B cell (primary cell): ENCODE results near the gene GCNA.

ENCODE experiments used
- EZH2 ChIP-seq: IDR thresholded peaks from 2 replicates; pipeline ENCODE4 v1.6.1; 2012; ENCODE audit warnings: borderline replicate concordance, low read depth, mild to moderate bottlenecking, moderate library complexity, low read length; ENCODE audit not compliant: insufficient read depth, poor library complexity, severe bottlenecking
- TF ChIP-seq, protein P1 (sequence below): fragments of 200-600 bp; IDR thresholded peaks from one replicate; pipeline ENCODE4 v1.8.0; 2022; ENCODE audit warnings: antibody characterized with exemption, mild to moderate bottlenecking

DNA sequence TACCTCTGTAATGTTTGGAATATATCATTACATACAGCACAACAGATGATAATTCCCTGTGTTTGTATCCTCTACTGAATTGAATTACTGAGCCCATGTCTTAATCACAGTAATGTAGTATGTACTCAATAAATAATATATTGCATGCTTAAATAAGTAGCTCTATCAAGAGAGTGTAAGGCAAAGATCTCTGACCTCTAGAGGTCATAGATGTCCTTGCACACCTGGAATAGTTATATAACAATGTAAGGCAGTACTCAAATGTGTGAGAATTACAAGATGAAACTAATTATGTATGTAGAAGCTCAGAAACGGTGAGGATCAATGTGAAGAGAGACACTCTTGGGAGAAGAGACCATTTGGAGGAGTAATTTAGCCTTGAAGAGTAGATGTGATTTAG is 14.3 kb upstream of the GCNA start:
- TF ChIP-seq, protein P1, sequence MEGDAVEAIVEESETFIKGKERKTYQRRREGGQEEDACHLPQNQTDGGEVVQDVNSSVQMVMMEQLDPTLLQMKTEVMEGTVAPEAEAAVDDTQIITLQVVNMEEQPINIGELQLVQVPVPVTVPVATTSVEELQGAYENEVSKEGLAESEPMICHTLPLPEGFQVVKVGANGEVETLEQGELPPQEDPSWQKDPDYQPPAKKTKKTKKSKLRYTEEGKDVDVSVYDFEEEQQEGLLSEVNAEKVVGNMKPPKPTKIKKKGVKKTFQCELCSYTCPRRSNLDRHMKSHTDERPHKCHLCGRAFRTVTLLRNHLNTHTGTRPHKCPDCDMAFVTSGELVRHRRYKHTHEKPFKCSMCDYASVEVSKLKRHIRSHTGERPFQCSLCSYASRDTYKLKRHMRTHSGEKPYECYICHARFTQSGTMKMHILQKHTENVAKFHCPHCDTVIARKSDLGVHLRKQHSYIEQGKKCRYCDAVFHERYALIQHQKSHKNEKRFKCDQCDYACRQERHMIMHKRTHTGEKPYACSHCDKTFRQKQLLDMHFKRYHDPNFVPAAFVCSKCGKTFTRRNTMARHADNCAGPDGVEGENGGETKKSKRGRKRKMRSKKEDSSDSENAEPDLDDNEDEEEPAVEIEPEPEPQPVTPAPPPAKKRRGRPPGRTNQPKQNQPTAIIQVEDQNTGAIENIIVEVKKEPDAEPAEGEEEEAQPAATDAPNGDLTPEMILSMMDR = peak; percentile 24
- no peak for TF ChIP-seq EZH2
